ENCODE results near the gene MDFI. TPM values are rescaled to one million over a fixed set of nuclear protein-coding genes. Genes with fewer than 3 reads are reported as not detected.

Gene MDFI
- total RNA-seq, 2 donors from 2014 or later = 52.7 to 80.0 TPM

GRCh38 chr6:41684311-41685180 is 46.3 kb downstream of the MDFI start:
- no peak overlapping the region for H3K27ac ChIP-seq (ENCODE audit: low read depth, low read length)
- H3K9me3 ChIP-seq (ENCODE audit: control insufficient read depth, low read length) = no peaks in the 10 kb centered on the region
- WGBS, 2 experiments (ENCODE audit: insufficient coverage in 1 of 2, insufficient read length in 1 of 2) = 89 to 91% methylated on average over 11 to 25 of the region's 25 CpGs
- no peak overlapping the region for H3K9ac ChIP-seq (ENCODE audit: extremely low read depth, low read length, poor library complexity, severe bottlenecking)
- H3K4me1 ChIP-seq (ENCODE audit: control insufficient read depth, insufficient read depth, low read length) = no peaks in the 10 kb centered on the region
- H3K27me3 ChIP-seq (ENCODE audit: control insufficient read depth, insufficient read depth, low read length, poor library complexity, severe bottlenecking) = no peaks in the 10 kb centered on the region
- peaks cover 10% of the 10 kb centered on the region for H3K4me1 Mint-ChIP-seq
- H3K4me3 ChIP-seq (ENCODE audit: low read length) = no peak overlapping the region
- DNase-seq = peak; percentile 42
- no peaks in the 10 kb centered on the region for H3K36me3 ChIP-seq (ENCODE audit: control insufficient read depth, insufficient read depth, low read length)
- no peak overlapping the region for H3K4me3 Mint-ChIP-seq
- H3K36me3 Mint-ChIP-seq (ENCODE audit: low read depth) = no peaks in the 10 kb centered on the region
- H3K27me3 Mint-ChIP-seq (ENCODE audit: insufficient read depth) = peaks cover 5% of the 10 kb centered on the region
- H3K9me3 Mint-ChIP-seq = no peaks in the 10 kb centered on the region
- no peak overlapping the region for H3K27ac Mint-ChIP-seq
- TF ChIP-seq CTCF (conservative IDR thresholded peaks at IDR 0.05) = no peak

GRCh38 chr6:41685641-41686380 is 47.5 kb downstream of the MDFI start:
- Histone ChIP-seq H3K4me3 (ENCODE audit: low read length) (no peak overlapping the region), H3K27ac (ENCODE audit: low read depth, low read length) (no peak overlapping the region), H3K9me3 (ENCODE audit: control insufficient read depth, low read length) (no peaks in the 10 kb centered on the region), H3K4me1 (ENCODE audit: control insufficient read depth, insufficient read depth, low read length) (no peaks in the 10 kb centered on the region), H3K36me3 (ENCODE audit: control insufficient read depth, insufficient read depth, low read length) (no peaks in the 10 kb centered on the region), H3K9ac (ENCODE audit: extremely low read depth, low read length, poor library complexity, severe bottlenecking) (no peak overlapping the region), H3K27me3 (ENCODE audit: control insufficient read depth, insufficient read depth, low read length, poor library complexity, severe bottlenecking) (no peaks in the 10 kb centered on the region)
- Mint-ChIP-seq H3K9me3 (no peaks in the 10 kb centered on the region), H3K27ac (no peak overlapping the region), H3K4me1 (peaks cover 10% of the 10 kb centered on the region), H3K36me3 (ENCODE audit: low read depth) (no peaks in the 10 kb centered on the region), H3K27me3 (ENCODE audit: insufficient read depth) (peaks cover 7% of the 10 kb centered on the region), H3K4me3 (no peak overlapping the region)
- no peak for DNase-seq
- 96 to 98% methylated on average over 6 to 7 of the region's 7 CpGs for WGBS, 2 experiments (ENCODE audit: insufficient coverage in 1 of 2, insufficient read length in 1 of 2)
- no peak for TF ChIP-seq CTCF (conservative IDR thresholded peaks at IDR 0.05)

- WGBS, 2 experiments (ENCODE audit: insufficient coverage in 1 of 2, insufficient read length in 1 of 2) = 52 to 57% methylated on average over 3 to 9 of the region's 9 CpGs
- Mint-ChIP-seq H3K27ac (no peak overlapping the region), H3K9me3 (no peaks in the 10 kb centered on the region), H3K27me3 (ENCODE audit: insufficient read depth) (peaks cover 7% of the 10 kb centered on the region), H3K36me3 (ENCODE audit: low read depth) (no peaks in the 10 kb centered on the region), H3K4me3 (no peak overlapping the region), H3K4me1 (peaks cover 10% of the 10 kb centered on the region)
- Histone ChIP-seq H3K27ac (ENCODE audit: low read depth, low read length) (no peak overlapping the region), H3K4me1 (ENCODE audit: control insufficient read depth, insufficient read depth, low read length) (no peaks in the 10 kb centered on the region), H3K9ac (ENCODE audit: extremely low read depth, low read length, poor library complexity, severe bottlenecking) (no peak overlapping the region), H3K27me3 (ENCODE audit: control insufficient read depth, insufficient read depth, low read length, poor library complexity, severe bottlenecking) (no peaks in the 10 kb centered on the region), H3K9me3 (ENCODE audit: control insufficient read depth, low read length) (no peaks in the 10 kb centered on the region), H3K36me3 (ENCODE audit: control insufficient read depth, insufficient read depth, low read length) (no peaks in the 10 kb centered on the region), H3K4me3 (ENCODE audit: low read length) (no peak overlapping the region)
- DNase-seq = peak; percentile 93
- TF ChIP-seq CTCF (conservative IDR thresholded peaks at IDR 0.05) = no peak
Observed at GRCh38 chr6:41687501-41688175, 49.4 kb downstream of the MDFI start.

Measured in endodermal cell (in vitro differentiated cells).